HL-60 (cell line): ENCODE measurements around the gene ADAM33.

Experiments
- DNase-seq, 2 experiments: peaks; one replicate each; pipeline ENCODE4 v3.0.0-alpha.2; 2010 to 2020; ENCODE audit warnings: low read depth in 1 of 2, low spot score in 1 of 2
- H3K27ac ChIP-seq: fragments of 250-450 bp; sonication (Bioruptor Pico); replicated peaks from 2 replicates; pipeline ENCODE4 v1.5.1; 2020; ENCODE audit warnings: mild to moderate bottlenecking, moderate library complexity
- H3K27me3 ChIP-seq: fragments of 250-450 bp; sonication (Bioruptor Pico); 2 replicates; pipeline ENCODE4 v1.5.1; 2021; ENCODE audit warnings: mild to moderate bottlenecking, moderate library complexity; ENCODE audit not compliant: insufficient read depth, poor library complexity, severe bottlenecking
- H3K4me3 ChIP-seq: replicated peaks from 2 replicates; pipeline ENCODE4 v1.5.1; 2011; ENCODE audit warnings: mild to moderate bottlenecking, control low read depth, low read length; ENCODE audit not compliant: insufficient read depth
- CTCF ChIP-seq: IDR thresholded peaks from one replicate; pipeline ENCODE4 v1.5.1; 2011; ENCODE audit warnings: low read length, control low read depth, inconsistent platforms; ENCODE audit not compliant: insufficient read depth
- GABPA ChIP-seq: IDR thresholded peaks from 2 replicates; pipeline ENCODE4 v1.6.1; 2012; ENCODE audit warnings: low read depth
- POLR2AphosphoS5 ChIP-seq: IDR thresholded peaks from 2 replicates; pipeline ENCODE4 v1.6.1; 2012; ENCODE audit warnings: low read depth
- REST ChIP-seq: IDR thresholded peaks from 2 replicates; pipeline ENCODE4 v1.6.1; 2012; ENCODE audit warnings: low read depth; ENCODE audit not compliant: insufficient replicate concordance
- SPI1 ChIP-seq: IDR thresholded peaks from 2 replicates; pipeline ENCODE4 v1.6.1; 2012; ENCODE audit warnings: low read depth, mild to moderate bottlenecking, borderline replicate concordance

The ADAM33 gene

GRCh38 chr20:3632311-3633004 lies 49.4 kb downstream of the ADAM33 start:
- Histone ChIP-seq H3K4me3 (no peak overlapping the region), H3K27me3 (no peaks in the 10 kb centered on the region), H3K27ac (no peak overlapping the region)
- no peak for TF ChIP-seq GABPA
- no peak for TF ChIP-seq CTCF
- TF ChIP-seq POLR2AphosphoS5: no peak
- TF ChIP-seq SPI1: no peak
- TF ChIP-seq REST: no peak
- DNase-seq: no peak

- Histone ChIP-seq H3K27ac (no peak overlapping the region), H3K4me3 (no peak overlapping the region), H3K27me3 (no peaks in the 10 kb centered on the region)
- TF ChIP-seq GABPA (no peak), POLR2AphosphoS5 (no peak), SPI1 (no peak), REST (no peak)
- DNase-seq: no peak
These were observed 50.3 kb downstream of the ADAM33 start for GRCh38 chr20:3631534-3631933.

- DNase-seq: no peak
- no peak for TF ChIP-seq CTCF
- TF ChIP-seq GABPA: no peak
- no peak for TF ChIP-seq POLR2AphosphoS5
- TF ChIP-seq REST: no peak
- TF ChIP-seq SPI1: no peak
These were observed 51.4 kb downstream of the ADAM33 start for GRCh38 chr20:3630429-3630828.

DNA sequence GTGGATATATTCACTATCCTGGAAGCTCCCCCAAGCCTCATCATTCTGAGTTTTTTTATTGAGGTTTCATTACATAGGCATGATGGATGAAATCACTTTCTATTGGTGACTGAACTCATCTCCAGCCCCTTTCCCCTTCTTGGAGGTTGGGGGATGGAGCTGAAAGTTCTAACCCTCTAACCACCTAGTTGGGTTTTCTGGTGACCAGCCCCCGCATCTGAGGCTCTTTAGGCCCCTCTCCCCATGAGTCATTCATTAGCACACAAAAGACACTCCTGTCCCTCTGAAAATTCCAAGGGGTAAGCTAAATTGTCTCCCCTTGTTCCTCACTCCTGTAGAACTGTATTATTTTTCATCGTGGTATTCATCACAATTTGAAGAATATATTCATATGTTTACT lies 51.9 kb downstream of the ADAM33 start:
- TF ChIP-seq SPI1: no peak
- no peak for TF ChIP-seq GABPA
- TF ChIP-seq POLR2AphosphoS5: no peak
- TF ChIP-seq CTCF: no peak
- TF ChIP-seq REST: no peak
- H3K27me3 ChIP-seq: no peaks in the 10 kb centered on the region
- DNase-seq: no peak
- H3K27ac ChIP-seq: no peak overlapping the region
- H3K4me3 ChIP-seq: no peak overlapping the region

More at GRCh38 chr20:3630429-3630828, 51.4 kb downstream of the ADAM33 start:
- H3K27ac ChIP-seq: no peak overlapping the region
- no peak overlapping the region for H3K4me3 ChIP-seq
- H3K27me3 ChIP-seq: no peaks in the 10 kb centered on the region
